Epithelial cell of proximal tubule (primary cell): ENCODE results near the gene TSFM. TPM values are rescaled to one million over a fixed set of nuclear protein-coding genes. Genes with fewer than 3 reads are reported as not detected.
A peak's percentile ranks its signal among the peaks of the same experiment; 100 is the strongest.

ENCODE experiments used
- DNase-seq: peaks from one replicate; pipeline ENCODE4 v3.0.0-alpha.2; 2011; ENCODE audit warnings: low read depth
- H3K4me3 ChIP-seq: 2 replicates; pipeline ENCODE4 v1.5.1; 2011; ENCODE audit warnings: low read depth, mild to moderate bottlenecking, low read length
- total RNA-seq: library from RNA; depleted of rRNA; stranded (reverse); fragments of >200 nt; gene quantifications from 2 replicates; pipeline ENCODE4 v1.2.3, GENCODE V29; 2015
- TF ChIP-seq, protein P1 (sequence below): conservative IDR thresholded peaks from 2 replicates; pipeline ENCODE4 v1.5.1; 2012; ENCODE audit warnings: low read depth, mild to moderate bottlenecking, low read length

Gene TSFM
- total RNA-seq, 1 donor from 2014 or later: 30.6 TPM

DNA sequence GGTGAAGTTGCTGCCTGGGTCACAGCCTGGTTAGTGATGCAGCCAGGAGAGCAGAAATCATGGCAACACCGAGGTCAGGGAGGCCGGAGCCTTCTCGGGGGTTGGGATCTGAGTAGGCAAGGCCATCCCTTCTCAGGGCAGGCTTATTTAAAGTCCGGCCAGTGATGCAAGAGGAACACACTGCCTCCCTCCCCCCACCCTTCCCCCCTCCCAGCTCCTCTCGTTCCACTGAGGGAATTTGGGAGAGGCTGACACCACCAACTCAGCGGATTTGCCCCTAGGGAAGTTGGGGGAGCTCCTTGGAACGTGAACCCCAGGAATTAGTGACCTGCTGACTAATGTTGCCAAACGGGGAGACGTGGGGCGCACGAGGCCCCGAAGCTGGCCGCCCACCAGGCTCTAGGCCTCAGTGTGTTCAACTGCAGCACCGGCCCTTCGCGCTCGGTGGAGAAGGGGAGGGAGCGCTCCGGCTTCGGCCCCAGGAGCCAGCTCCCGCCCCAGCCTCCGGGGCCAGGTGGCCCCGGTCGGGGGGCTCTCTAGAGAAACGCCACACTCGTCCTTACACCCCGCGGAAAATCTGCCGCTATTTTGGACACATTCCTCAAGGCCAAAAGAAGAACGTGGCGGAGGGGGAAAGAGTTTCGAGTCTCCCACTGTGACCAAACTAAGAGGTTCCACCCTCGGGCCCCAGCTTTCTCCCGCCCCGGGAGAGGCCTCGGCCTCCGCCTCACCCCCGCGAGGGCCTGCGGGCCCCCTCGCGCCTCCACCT, 62.3 kb downstream of the TSFM start:
- peak overlapping the region; percentile 92 for H3K4me3 ChIP-seq
- TF ChIP-seq, protein P1, sequence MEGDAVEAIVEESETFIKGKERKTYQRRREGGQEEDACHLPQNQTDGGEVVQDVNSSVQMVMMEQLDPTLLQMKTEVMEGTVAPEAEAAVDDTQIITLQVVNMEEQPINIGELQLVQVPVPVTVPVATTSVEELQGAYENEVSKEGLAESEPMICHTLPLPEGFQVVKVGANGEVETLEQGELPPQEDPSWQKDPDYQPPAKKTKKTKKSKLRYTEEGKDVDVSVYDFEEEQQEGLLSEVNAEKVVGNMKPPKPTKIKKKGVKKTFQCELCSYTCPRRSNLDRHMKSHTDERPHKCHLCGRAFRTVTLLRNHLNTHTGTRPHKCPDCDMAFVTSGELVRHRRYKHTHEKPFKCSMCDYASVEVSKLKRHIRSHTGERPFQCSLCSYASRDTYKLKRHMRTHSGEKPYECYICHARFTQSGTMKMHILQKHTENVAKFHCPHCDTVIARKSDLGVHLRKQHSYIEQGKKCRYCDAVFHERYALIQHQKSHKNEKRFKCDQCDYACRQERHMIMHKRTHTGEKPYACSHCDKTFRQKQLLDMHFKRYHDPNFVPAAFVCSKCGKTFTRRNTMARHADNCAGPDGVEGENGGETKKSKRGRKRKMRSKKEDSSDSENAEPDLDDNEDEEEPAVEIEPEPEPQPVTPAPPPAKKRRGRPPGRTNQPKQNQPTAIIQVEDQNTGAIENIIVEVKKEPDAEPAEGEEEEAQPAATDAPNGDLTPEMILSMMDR: no peak
- peak; percentile 67 for DNase-seq

DNA sequence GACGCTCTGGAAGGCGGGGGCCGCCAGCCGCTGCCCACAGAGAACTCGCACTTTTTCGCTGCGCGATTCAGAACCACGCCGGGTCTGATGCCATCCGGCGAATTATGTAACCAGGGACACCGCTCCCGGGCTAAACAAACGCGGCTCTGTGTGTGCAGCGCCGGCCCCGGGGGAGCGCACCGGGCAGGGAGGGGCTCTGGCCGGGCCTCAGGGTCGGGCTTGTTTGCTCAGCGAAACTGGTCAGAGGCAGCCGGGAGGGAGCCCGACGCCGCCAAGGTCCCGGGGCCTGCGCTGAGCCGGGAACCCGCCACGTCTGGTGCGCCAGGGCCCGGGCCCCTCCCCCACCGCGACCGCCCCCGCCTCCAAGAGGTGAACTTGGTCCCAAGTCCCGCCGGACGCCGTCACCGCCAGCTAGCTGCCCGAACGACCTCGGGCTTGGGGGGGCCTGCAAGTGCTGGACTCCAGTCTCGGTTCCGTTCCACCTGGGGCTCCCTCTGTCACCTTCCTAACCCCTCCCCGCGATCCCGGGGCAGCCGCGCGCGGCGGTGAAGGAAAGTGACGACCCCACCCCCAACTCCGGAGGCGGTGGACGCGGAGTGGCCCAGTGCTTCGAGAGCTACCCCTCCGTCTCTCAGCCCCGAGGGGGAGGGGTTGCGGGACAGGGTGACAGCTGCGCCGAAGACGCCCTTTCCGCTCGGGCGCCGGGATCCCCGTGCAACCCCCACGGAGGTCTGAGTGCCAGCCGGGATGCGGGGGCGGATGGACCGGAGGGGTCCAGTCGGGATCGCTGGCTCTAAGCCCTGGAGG, 63.1 kb downstream of the TSFM start:
- TF ChIP-seq, protein P1: no peak
- no peak for DNase-seq
- H3K4me3 ChIP-seq: peak overlapping the region; percentile 92

DNA sequence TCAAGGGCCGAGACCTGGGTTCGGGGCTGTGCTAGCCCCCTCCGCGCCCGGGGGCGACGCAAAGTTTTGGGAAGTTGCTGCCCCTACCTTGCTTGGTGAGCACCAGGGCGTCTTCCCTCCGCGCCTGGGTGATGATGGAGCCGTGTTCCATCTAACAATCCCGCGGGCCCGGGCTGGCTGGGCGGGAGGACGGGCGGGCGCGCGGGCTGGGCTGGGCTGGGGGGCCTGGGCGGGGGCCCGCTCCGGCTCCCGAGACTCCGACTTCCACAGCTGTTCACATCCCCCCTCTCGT, 63.6 kb downstream of the TSFM start:
- TF ChIP-seq, protein P1: no peak
- peak overlapping the region; percentile 92 for H3K4me3 ChIP-seq
- no peak for DNase-seq

DNA sequence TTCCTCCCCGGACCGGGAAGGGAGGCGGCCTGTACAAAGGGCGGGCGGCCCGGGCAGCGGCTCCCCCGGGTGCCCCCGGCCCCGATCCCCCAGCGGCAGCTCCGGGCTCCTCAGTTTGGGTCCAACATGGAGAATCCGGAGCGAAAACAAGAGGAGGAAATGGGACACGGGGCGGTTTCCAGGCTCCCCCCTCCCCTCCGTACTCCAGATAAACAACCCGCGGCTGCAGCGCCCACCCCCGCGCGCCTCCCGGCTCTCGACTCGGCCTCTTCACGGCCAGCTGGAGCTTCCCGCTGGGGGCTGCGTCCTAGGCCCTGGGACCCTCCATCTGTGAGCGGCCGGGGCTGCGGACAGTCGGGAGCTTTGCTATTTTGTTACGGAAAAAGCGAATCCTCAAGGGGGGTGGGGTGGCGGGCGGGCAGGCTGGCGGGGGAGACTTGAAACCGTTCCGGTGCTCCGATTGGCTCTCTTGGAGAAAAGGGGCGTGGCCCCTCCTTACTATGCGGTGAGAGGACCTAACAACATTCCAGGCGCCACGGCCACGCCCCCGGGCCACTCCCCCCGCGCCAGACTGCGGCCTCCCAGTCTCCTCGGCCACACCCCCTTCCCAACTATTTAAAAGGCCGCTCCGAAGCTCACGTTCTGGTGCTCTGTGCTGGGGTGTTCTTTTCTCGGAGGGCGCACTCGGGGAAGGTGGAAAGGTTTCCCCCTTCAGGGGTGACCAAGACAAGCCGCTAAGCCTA, 64.2 kb downstream of the TSFM start, which contains the start of gene CTDSP2:
TSS of gene CTDSP2 (minus strand) at position 153 of the 743 bp plus-strand sequence. CDS start 294 bp downstream, outside the sequence.
- TF ChIP-seq, protein P1: no peak
- peak within 1 kb of the TSS; percentile 92 for H3K4me3 ChIP-seq
- DNase-seq: peak; percentile 77

Other genes with a start within 250 kb of the TSFM start
- 140 and 202 TPM in 2 replicates for gene DCTN2, start 235.6 kb upstream of the TSFM start, total RNA-seq
- gene KIF5A, start 232.7 kb upstream of the TSFM start, total RNA-seq: 0.46 and 0.51 TPM in 2 replicates
- 34.2 and 46.6 TPM in 2 replicates for gene PIP4K2C, start 191.6 kb upstream of the TSFM start, total RNA-seq
- gene DTX3, start 178.0 kb upstream of the TSFM start, total RNA-seq: 8.0 and 8.1 TPM in 2 replicates
- gene ARHGEF25, start 171.4 kb upstream of the TSFM start, total RNA-seq: 1.3 and 6.2 TPM in 2 replicates
- gene B4GALNT1, start 149.6 kb upstream of the TSFM start, total RNA-seq: 0.14 and 0.69 TPM in 2 replicates
- gene OS9, start 88.7 kb upstream of the TSFM start, total RNA-seq: 92.7 and 101 TPM in 2 replicates
- gene AGAP2, start 44.0 kb upstream of the TSFM start, total RNA-seq: under 0.01 TPM in 1 of 2 replicates, not detected in the other
- 31.6 and 40.4 TPM in 2 replicates for gene TSPAN31, start 37.7 kb upstream of the TSFM start, total RNA-seq
- gene CDK4, start 30.5 kb upstream of the TSFM start, total RNA-seq: 178 and 363 TPM in 2 replicates
- gene MARCHF9, start 27.7 kb upstream of the TSFM start, total RNA-seq: 4.5 and 4.7 TPM in 2 replicates
- gene CYP27B1, start 15.7 kb upstream of the TSFM start, total RNA-seq: 0.87 and 3.6 TPM in 2 replicates
- 27.3 and 43.2 TPM in 2 replicates for gene METTL1, start 10.7 kb upstream of the TSFM start, total RNA-seq
- 4.2 and 11.2 TPM in 2 replicates for gene EEF1AKMT3, start 10.2 kb upstream of the TSFM start, total RNA-seq
- gene AVIL, start 35.9 kb downstream of the TSFM start, total RNA-seq: 0.07 TPM in 1 of 2 replicates, not detected in the other
- 44.7 and 53.1 TPM in 2 replicates for gene CTDSP2, start 63.9 kb downstream of the TSFM start, total RNA-seq
- 8.4 and 19.2 TPM in 2 replicates for gene ATP23, start 158.8 kb downstream of the TSFM start, total RNA-seq